ENCODE measurements around the gene NAXD. TPM values are rescaled to one million over a fixed set of nuclear protein-coding genes. Genes with fewer than 3 reads are reported as not detected.

NAXD gene
- total and polyA plus RNA-seq, 2 of the 4 experiments (the other 2 are of a cell fraction) = 10.2 to 27.2 TPM

- no peak overlapping the region for H2BK5ac ChIP-seq (ENCODE audit: low read depth, low read length, poor library complexity, severe bottlenecking)
- H4K91ac ChIP-seq (ENCODE audit: insufficient read depth, low read depth, low read length) = no peak overlapping the region
- intact Hi-C loops (cut with micrococcal nuclease) (no loop called here), in situ Hi-C loops (cut with MboI; ENCODE audit: low sequenced_read_pairs) (no loop called here), dilution Hi-C loops (cut with HindIII; ENCODE audit: low sequenced_read_pairs, unreplicated experiment) (no loop called here)
- peaks cover 3% of the 10 kb centered on the region for H3K9me3 ChIP-seq (ENCODE audit: control insufficient read depth, insufficient read depth, low read length)
- ChIA-PET POLR2A (ENCODE audit: unreplicated experiment) (no interaction called here), CTCF (no interaction called here)
- H3K9ac ChIP-seq (ENCODE audit: low read depth, low read length) = no peak overlapping the region
- no peak overlapping the region for H3K4me3 ChIP-seq (ENCODE audit: insufficient read depth, low read depth, low read length)
- no peak overlapping the region for H2BK20ac ChIP-seq (ENCODE audit: low read depth, low read length)
- no peak overlapping the region for H2BK120ac ChIP-seq (ENCODE audit: low read depth, low read length)
- no peaks in the 10 kb centered on the region for H3K27me3 ChIP-seq (ENCODE audit: control insufficient read depth, insufficient read depth, low read length)
- H4K20me1 ChIP-seq (ENCODE audit: insufficient read depth, low read length) = no peaks in the 10 kb centered on the region
- no TSS peak for BruUV-seq (replicated peaks)
- H2AFZ ChIP-seq (replicated peaks; ENCODE audit: low read length, poor library complexity) = no peak overlapping the region
- H3K4ac ChIP-seq (ENCODE audit: low read depth, low read length) = no peak overlapping the region
- H3K27ac ChIP-seq (ENCODE audit: insufficient read depth, low read length) = no peak overlapping the region
- H3K14ac ChIP-seq (replicated peaks; ENCODE audit: low read depth, low read length) = no peak overlapping the region
- no peak overlapping the region for H4K8ac ChIP-seq (ENCODE audit: low read depth in 2 of 2, low read length in 2 of 2)
- no peak overlapping the region for H3K56ac ChIP-seq (ENCODE audit: extremely low read depth, insufficient read depth, low read length)
- H2BK15ac ChIP-seq (ENCODE audit: low read depth, low read length) = no peak overlapping the region
- no CpG with 5 or more reads among the region's 7 CpGs for WGBS, 2 experiments (ENCODE audit: extremely low coverage in 2 of 2, insufficient read length in 1 of 2)
- H3K79me1 ChIP-seq (ENCODE audit: low read depth in 1 of 2, low read length in 2 of 2) = peaks cover 17 to 19% of the 10 kb centered on the region in 2 experiments
- DNase-seq (no peak), ATAC-seq (ENCODE audit: low read depth) (no peak)
- no peaks in the 10 kb centered on the region for H3K4me1 ChIP-seq (ENCODE audit: control insufficient read depth, insufficient read depth, low read length)
- peaks cover 31% of the 10 kb centered on the region for H3K36me3 ChIP-seq (ENCODE audit: control insufficient read depth, insufficient read depth, low read length)
- H2AK9ac ChIP-seq (replicated peaks; ENCODE audit: low read depth, low read length, poor library complexity) = no peak overlapping the region
- no peak overlapping the region for H4K5ac ChIP-seq (ENCODE audit: low read depth, low read length)
- no peak overlapping the region for H3K23ac ChIP-seq (ENCODE audit: low read depth, low read length)
- no peaks in the 10 kb centered on the region; the same call in 1 of the 2 replicates for H3K9me1 ChIP-seq (ENCODE audit: insufficient read depth, low read length)
- no peak overlapping the region for H3K4me2 ChIP-seq (ENCODE audit: low read depth, low read length)
- TF ChIP-seq NFE2L2 (IDR thresholded peaks at IDR 0.05; ENCODE audit: low read depth, low read length) (no peak), SMC3 (IDR thresholded peaks at IDR 0.05; ENCODE audit: low read depth, low read length) (no peak), BHLHE40 (IDR thresholded peaks at IDR 0.05; ENCODE audit: low read depth, low read length) (no peak), MAZ (IDR thresholded peaks at IDR 0.05; ENCODE audit: borderline replicate concordance, low read depth, low read length) (no peak), POLR2A (IDR thresholded peaks at IDR 0.05; ENCODE audit: low read depth, low read length) (no peak), RFX5 (IDR thresholded peaks at IDR 0.05; ENCODE audit: low read depth, low read length) (no peak), RAD21 (IDR thresholded peaks at IDR 0.05; ENCODE audit: low read length) (no peak), USF2 (IDR thresholded peaks at IDR 0.05; ENCODE audit: low read depth, low read length) (no peak), CHD1 (IDR thresholded peaks at IDR 0.05; ENCODE audit: low read depth, low read length) (no peak), ELK1 (IDR thresholded peaks at IDR 0.05; ENCODE audit: borderline replicate concordance, low read depth, low read length) (no peak), CEBPB (IDR thresholded peaks at IDR 0.05; ENCODE audit: low read depth, low read length) (no peak), MXI1 (IDR thresholded peaks at IDR 0.05; ENCODE audit: borderline replicate concordance, low read depth, low read length) (no peak), FOS (IDR thresholded peaks at IDR 0.05; ENCODE audit: low read depth, low read length) (no peak), MAFK (IDR thresholded peaks at IDR 0.05; ENCODE audit: low read depth, low read length) (no peak), RCOR1 (IDR thresholded peaks at IDR 0.05; ENCODE audit: insufficient replicate concordance, low read length) (no peak)
- TF ChIP-seq, protein P1, sequence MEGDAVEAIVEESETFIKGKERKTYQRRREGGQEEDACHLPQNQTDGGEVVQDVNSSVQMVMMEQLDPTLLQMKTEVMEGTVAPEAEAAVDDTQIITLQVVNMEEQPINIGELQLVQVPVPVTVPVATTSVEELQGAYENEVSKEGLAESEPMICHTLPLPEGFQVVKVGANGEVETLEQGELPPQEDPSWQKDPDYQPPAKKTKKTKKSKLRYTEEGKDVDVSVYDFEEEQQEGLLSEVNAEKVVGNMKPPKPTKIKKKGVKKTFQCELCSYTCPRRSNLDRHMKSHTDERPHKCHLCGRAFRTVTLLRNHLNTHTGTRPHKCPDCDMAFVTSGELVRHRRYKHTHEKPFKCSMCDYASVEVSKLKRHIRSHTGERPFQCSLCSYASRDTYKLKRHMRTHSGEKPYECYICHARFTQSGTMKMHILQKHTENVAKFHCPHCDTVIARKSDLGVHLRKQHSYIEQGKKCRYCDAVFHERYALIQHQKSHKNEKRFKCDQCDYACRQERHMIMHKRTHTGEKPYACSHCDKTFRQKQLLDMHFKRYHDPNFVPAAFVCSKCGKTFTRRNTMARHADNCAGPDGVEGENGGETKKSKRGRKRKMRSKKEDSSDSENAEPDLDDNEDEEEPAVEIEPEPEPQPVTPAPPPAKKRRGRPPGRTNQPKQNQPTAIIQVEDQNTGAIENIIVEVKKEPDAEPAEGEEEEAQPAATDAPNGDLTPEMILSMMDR (conservative IDR thresholded peaks at IDR 0.05; ENCODE audit: low read depth, low read length) = no peak
- H2AK5ac ChIP-seq (ENCODE audit: low read depth, low read length) = no peak overlapping the region
- no peak overlapping the region for H3K18ac ChIP-seq (ENCODE audit: low read depth, low read length)
Measured at GRCh38 chr13:110657196-110657595, 41.9 kb downstream of the NAXD start.
